Skin of body (tissue), 2 donors: Measurements from ENCODE around the gene HHIPL2. TPM values are rescaled to one million over a fixed set of nuclear protein-coding genes. Genes with fewer than 3 reads are reported as not detected.

Experiments
- small RNA-seq: library from RNA; depleted of rRNA; stranded (forward); fragments of <200 nt; gene quantifications from one replicate; pipeline ENCODE3, GENCODE V24; 2014; ENCODE audit warnings: low replicate concordance
- total RNA-seq: library from RNA; depleted of rRNA; stranded (reverse); fragments of >200 nt; gene quantifications from one replicate; pipeline ENCODE4 v1.2.3, GENCODE V29; 2014

The HHIPL2 gene
- total RNA-seq, 1 donor from 2014 or later = 0.10 TPM

Small RNA genes lying within 50 kb of the gene (small RNA-seq; reads per million reads assigned to genes)
- gene RNU6-791P = not detected

Other genes starting within 250 kb of the HHIPL2 start
- gene TAF1A, start 41.8 kb upstream of the HHIPL2 start, total RNA-seq = 11.1 TPM
- 44.8 TPM for gene MIA3, start 70.0 kb upstream of the HHIPL2 start, total RNA-seq
- gene AIDA, start 164.4 kb upstream of the HHIPL2 start, total RNA-seq = 47.0 TPM
- gene BROX, start 164.5 kb upstream of the HHIPL2 start, total RNA-seq = 33.1 TPM
- gene FAM177B, start 189.1 kb upstream of the HHIPL2 start, total RNA-seq = 0.20 TPM